IMR-90 (cell line): ENCODE data around the gene DEPDC5.

Experiments used
- BHLHE40 ChIP-seq: fragments of 150-350 bp; IDR thresholded peaks from 2 replicates; pipeline ENCODE4 v1.6.1; 2016; ENCODE audit warnings: mild to moderate bottlenecking, low read depth, low read length
- CEBPB ChIP-seq: IDR thresholded peaks from 2 replicates; pipeline ENCODE4 v1.6.1; 2012; ENCODE audit warnings: low read depth, low read length, improper control_type of control experiment
- FOS ChIP-seq: fragments of 150-350 bp; IDR thresholded peaks from 2 replicates; pipeline ENCODE4 v1.6.1; 2016; ENCODE audit warnings: low read depth, low read length
- MAFK ChIP-seq: IDR thresholded peaks from 2 replicates; pipeline ENCODE4 v1.6.1; 2012; ENCODE audit warnings: low read depth, low read length, improper control_type of control experiment
- MAZ ChIP-seq: IDR thresholded peaks from 2 replicates; pipeline ENCODE4 v1.6.1; 2012; ENCODE audit warnings: low read depth, mild to moderate bottlenecking, low read length, improper control_type of control experiment, moderate library complexity, borderline replicate concordance
- MXI1 ChIP-seq: IDR thresholded peaks from 2 replicates; pipeline ENCODE4 v1.6.1; 2012; ENCODE audit warnings: low read depth, mild to moderate bottlenecking, low read length, moderate library complexity, borderline replicate concordance
- POLR2A ChIP-seq: IDR thresholded peaks from 2 replicates; pipeline ENCODE4 v1.6.1; 2012; ENCODE audit warnings: mild to moderate bottlenecking, low read depth, low read length
- RAD21 ChIP-seq: IDR thresholded peaks from 2 replicates; pipeline ENCODE4 v1.6.1; 2012; ENCODE audit warnings: low read length, improper control_type of control experiment
- RCOR1 ChIP-seq: IDR thresholded peaks from 2 replicates; pipeline ENCODE4 v1.6.1; 2012; ENCODE audit warnings: mild to moderate bottlenecking, low read length, improper control_type of control experiment; ENCODE audit not compliant: insufficient replicate concordance
- RFX5 ChIP-seq: IDR thresholded peaks from 2 replicates; pipeline ENCODE4 v1.8.0; 2012; ENCODE audit warnings: low read depth, mild to moderate bottlenecking, low read length, moderate library complexity
- SMC3 ChIP-seq: fragments of 150-350 bp; IDR thresholded peaks from 2 replicates; pipeline ENCODE4 v1.6.1; 2016; ENCODE audit warnings: low read depth, mild to moderate bottlenecking, antibody characterized with exemption, low read length, moderate library complexity
- TF ChIP-seq, protein P1 (sequence below): conservative IDR thresholded peaks from 2 replicates; pipeline ENCODE4 v1.5.1; 2012; ENCODE audit warnings: mild to moderate bottlenecking, low read depth, low read length, improper control_type of control experiment
- TF ChIP-seq, protein P2 (sequence below): fragments of 150-350 bp; IDR thresholded peaks from 2 replicates; pipeline ENCODE4 v1.6.1; 2017; ENCODE audit warnings: mild to moderate bottlenecking, antibody characterized with exemption, low read length, low read depth
- TF ChIP-seq, protein P3 (sequence below): fragments of 150-350 bp; IDR thresholded peaks from 2 replicates; pipeline ENCODE4 v1.6.1; 2016; ENCODE audit warnings: low read depth, mild to moderate bottlenecking, low read length, moderate library complexity, borderline replicate concordance

DNA sequence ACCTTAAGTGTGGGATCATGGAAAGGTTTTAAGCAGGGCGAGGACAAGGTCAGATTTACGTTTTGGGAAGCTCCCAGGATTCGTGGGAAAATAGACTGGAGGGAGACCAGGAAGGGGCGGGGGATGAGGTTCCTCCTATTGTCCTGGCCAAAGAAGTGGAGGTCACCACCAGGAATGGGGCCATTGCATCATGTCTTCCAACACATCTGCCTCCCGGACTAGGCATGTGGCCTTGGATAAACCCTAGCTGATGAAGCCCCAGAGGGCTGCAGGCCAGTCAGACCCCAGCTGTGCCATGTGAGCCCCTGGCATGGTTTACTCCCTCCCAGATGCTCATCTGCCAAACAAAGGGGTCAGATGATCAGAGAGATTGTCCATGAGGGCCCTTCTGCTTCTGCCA is 179.0 kb downstream of the DEPDC5 start:
- TF ChIP-seq, protein P1, sequence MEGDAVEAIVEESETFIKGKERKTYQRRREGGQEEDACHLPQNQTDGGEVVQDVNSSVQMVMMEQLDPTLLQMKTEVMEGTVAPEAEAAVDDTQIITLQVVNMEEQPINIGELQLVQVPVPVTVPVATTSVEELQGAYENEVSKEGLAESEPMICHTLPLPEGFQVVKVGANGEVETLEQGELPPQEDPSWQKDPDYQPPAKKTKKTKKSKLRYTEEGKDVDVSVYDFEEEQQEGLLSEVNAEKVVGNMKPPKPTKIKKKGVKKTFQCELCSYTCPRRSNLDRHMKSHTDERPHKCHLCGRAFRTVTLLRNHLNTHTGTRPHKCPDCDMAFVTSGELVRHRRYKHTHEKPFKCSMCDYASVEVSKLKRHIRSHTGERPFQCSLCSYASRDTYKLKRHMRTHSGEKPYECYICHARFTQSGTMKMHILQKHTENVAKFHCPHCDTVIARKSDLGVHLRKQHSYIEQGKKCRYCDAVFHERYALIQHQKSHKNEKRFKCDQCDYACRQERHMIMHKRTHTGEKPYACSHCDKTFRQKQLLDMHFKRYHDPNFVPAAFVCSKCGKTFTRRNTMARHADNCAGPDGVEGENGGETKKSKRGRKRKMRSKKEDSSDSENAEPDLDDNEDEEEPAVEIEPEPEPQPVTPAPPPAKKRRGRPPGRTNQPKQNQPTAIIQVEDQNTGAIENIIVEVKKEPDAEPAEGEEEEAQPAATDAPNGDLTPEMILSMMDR = no peak
- no peak for TF ChIP-seq RAD21
- TF ChIP-seq POLR2A = no peak
- TF ChIP-seq MAFK = no peak
- no peak for TF ChIP-seq CEBPB
- no peak for TF ChIP-seq MXI1
- TF ChIP-seq BHLHE40 = no peak
- TF ChIP-seq RCOR1 = no peak
- no peak for TF ChIP-seq SMC3
- TF ChIP-seq RFX5 = no peak
- TF ChIP-seq, protein P2, sequence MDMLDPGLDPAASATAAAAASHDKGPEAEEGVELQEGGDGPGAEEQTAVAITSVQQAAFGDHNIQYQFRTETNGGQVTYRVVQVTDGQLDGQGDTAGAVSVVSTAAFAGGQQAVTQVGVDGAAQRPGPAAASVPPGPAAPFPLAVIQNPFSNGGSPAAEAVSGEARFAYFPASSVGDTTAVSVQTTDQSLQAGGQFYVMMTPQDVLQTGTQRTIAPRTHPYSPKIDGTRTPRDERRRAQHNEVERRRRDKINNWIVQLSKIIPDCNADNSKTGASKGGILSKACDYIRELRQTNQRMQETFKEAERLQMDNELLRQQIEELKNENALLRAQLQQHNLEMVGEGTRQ = no peak
- TF ChIP-seq MAZ = no peak
- no peak for TF ChIP-seq FOS
- TF ChIP-seq, protein P3, sequence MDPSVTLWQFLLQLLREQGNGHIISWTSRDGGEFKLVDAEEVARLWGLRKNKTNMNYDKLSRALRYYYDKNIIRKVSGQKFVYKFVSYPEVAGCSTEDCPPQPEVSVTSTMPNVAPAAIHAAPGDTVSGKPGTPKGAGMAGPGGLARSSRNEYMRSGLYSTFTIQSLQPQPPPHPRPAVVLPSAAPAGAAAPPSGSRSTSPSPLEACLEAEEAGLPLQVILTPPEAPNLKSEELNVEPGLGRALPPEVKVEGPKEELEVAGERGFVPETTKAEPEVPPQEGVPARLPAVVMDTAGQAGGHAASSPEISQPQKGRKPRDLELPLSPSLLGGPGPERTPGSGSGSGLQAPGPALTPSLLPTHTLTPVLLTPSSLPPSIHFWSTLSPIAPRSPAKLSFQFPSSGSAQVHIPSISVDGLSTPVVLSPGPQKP = no peak
